HEK293 (cell line): Measurements from ENCODE around the gene OLR1.

Experiments
- CTCF ChIA-PET: fragments of 350-600 bp; formaldehyde crosslinking; extraction: SDS; loops from one replicate; lab custom pipeline; 2021; ENCODE audit warnings: antibody characterized with exemption; lab: Yijun Ruan, JAX
- POLR2A ChIA-PET: fragments of 300-600 bp; formaldehyde crosslinking; extraction: SDS; loops from one replicate; lab custom pipeline; 2020; ENCODE audit warnings: antibody characterized with exemption, inconsistent platforms; lab: Yijun Ruan, JAX
- H3K27ac ChIP-seq: fragments of 200-500 bp; sonication (Bioruptor generic); 2 replicates; pipeline ENCODE4 v1.5.1; 2014; ENCODE audit warnings: low read depth, low read length, control low read depth, inconsistent platforms; ENCODE audit errors: extremely low read depth
- H3K36me3 ChIP-seq, 2 experiments: fragments of 200-500 bp in 1 of 2; sonication (Bioruptor generic) in 1 of 2; 1 replicate in 1 of 2; 2 replicates in 1 of 2; pipeline ENCODE4 v1.5.1; 2014 to 2017; ENCODE audit warnings: inconsistent platforms in 2 of 2, low read length in 2 of 2; ENCODE audit not compliant: control insufficient read depth in 2 of 2, insufficient read depth in 1 of 2
- H3K4me1 ChIP-seq: fragments of 200-500 bp; sonication (Bioruptor generic); 2 replicates; pipeline ENCODE4 v1.5.1; 2014; ENCODE audit warnings: mild to moderate bottlenecking, low read length, inconsistent platforms; ENCODE audit not compliant: control insufficient read depth, insufficient read depth
- H3K4me3 ChIP-seq: 2 replicates; pipeline ENCODE4 v1.5.1; 2011; ENCODE audit warnings: low read depth, mild to moderate bottlenecking, control low read depth, low read length, moderate library complexity
- H3K9me3 ChIP-seq: fragments of 200-500 bp; sonication (Bioruptor generic); 2 replicates; pipeline ENCODE4 v1.5.1; 2014; ENCODE audit warnings: low read depth, low read length, inconsistent platforms; ENCODE audit not compliant: control insufficient read depth, insufficient read depth
- GLI2 ChIP-seq: fragments of 450-650 bp; formaldehyde crosslinking; IDR thresholded peaks from 2 replicates; pipeline ENCODE4; 2017; ENCODE audit warnings: missing biosample characterization, missing genetic modification characterization, low read depth, borderline replicate concordance
- GLIS2 ChIP-seq: fragments of 450-650 bp; formaldehyde crosslinking; IDR thresholded peaks from 2 replicates; pipeline ENCODE4 v1.5.1; 2016; ENCODE audit warnings: missing biosample characterization, missing genetic modification characterization
- KLF10 ChIP-seq: fragments of 450-650 bp; IDR thresholded peaks from 2 replicates; pipeline ENCODE4 v1.5.1; 2018; ENCODE audit warnings: missing biosample characterization, mild to moderate bottlenecking, missing genetic modification characterization
- KLF16 ChIP-seq: fragments of 450-650 bp; formaldehyde crosslinking; IDR thresholded peaks from 2 replicates; pipeline ENCODE4 v1.5.1; 2017; ENCODE audit warnings: missing biosample characterization, missing genetic modification characterization
- PRDM10 ChIP-seq: fragments of 450-650 bp; formaldehyde crosslinking; IDR thresholded peaks from 2 replicates; pipeline ENCODE4 v1.5.1; 2016; ENCODE audit warnings: missing biosample characterization, missing genetic modification characterization
- SP7 ChIP-seq: fragments of 450-650 bp; formaldehyde crosslinking; IDR thresholded peaks from 2 replicates; pipeline ENCODE4 v1.5.1; 2016; ENCODE audit warnings: missing biosample characterization, missing genetic modification characterization
- ZBTB17 ChIP-seq: fragments of 450-650 bp; formaldehyde crosslinking; IDR thresholded peaks from 2 replicates; pipeline ENCODE4 v1.5.1; 2016; ENCODE audit warnings: missing biosample characterization, missing genetic modification characterization
- ZBTB8A ChIP-seq: fragments of 450-650 bp; formaldehyde crosslinking; IDR thresholded peaks from 2 replicates; pipeline ENCODE4 v1.5.1; 2016; ENCODE audit warnings: missing biosample characterization, missing genetic modification characterization
- ZIC2 ChIP-seq: fragments of 450-650 bp; formaldehyde crosslinking; IDR thresholded peaks from 2 replicates; pipeline ENCODE4 v1.5.1; 2016; ENCODE audit warnings: missing biosample characterization, missing genetic modification characterization
- ZNF2 ChIP-seq: fragments of 450-650 bp; formaldehyde crosslinking; IDR thresholded peaks from 2 replicates; pipeline ENCODE4 v1.5.1; 2016; ENCODE audit warnings: missing biosample characterization, missing genetic modification characterization
- ZNF335 ChIP-seq: fragments of 450-650 bp; formaldehyde crosslinking; conservative IDR thresholded peaks from 2 replicates; pipeline ENCODE4 v1.5.1; 2016; ENCODE audit warnings: missing biosample characterization, missing genetic modification characterization
- ZNF423 ChIP-seq: fragments of 450-650 bp; formaldehyde crosslinking; IDR thresholded peaks from 2 replicates; pipeline ENCODE4 v1.5.1; 2016; ENCODE audit warnings: missing biosample characterization, missing genetic modification characterization
- ZNF530 ChIP-seq: fragments of 450-650 bp; formaldehyde crosslinking; IDR thresholded peaks from 2 replicates; pipeline ENCODE4 v1.5.1; 2016; ENCODE audit warnings: low read depth, missing biosample characterization, missing genetic modification characterization
- ZNF600 ChIP-seq: fragments of 450-650 bp; formaldehyde crosslinking; IDR thresholded peaks from 2 replicates; pipeline ENCODE4 v1.5.1; 2016; ENCODE audit warnings: missing biosample characterization, missing genetic modification characterization
- ZNF654 ChIP-seq: fragments of 450-650 bp; formaldehyde crosslinking; IDR thresholded peaks from 2 replicates; pipeline ENCODE4 v1.5.1; 2016; ENCODE audit warnings: low read depth, missing biosample characterization, missing genetic modification characterization
- ZNF660 ChIP-seq: fragments of 450-650 bp; IDR thresholded peaks from 2 replicates; pipeline ENCODE4 v1.5.1; 2018; ENCODE audit warnings: missing biosample characterization, mild to moderate bottlenecking, missing genetic modification characterization
- ZNF670 ChIP-seq: fragments of 450-650 bp; formaldehyde crosslinking; IDR thresholded peaks from 2 replicates; pipeline ENCODE4 v1.5.1; 2016; ENCODE audit warnings: missing biosample characterization, missing genetic modification characterization, low read depth
- ZNF692 ChIP-seq: fragments of 450-650 bp; formaldehyde crosslinking; IDR thresholded peaks from 2 replicates; pipeline ENCODE4 v1.5.1; 2016; ENCODE audit warnings: missing biosample characterization, missing genetic modification characterization
- ZNF777 ChIP-seq: fragments of 450-650 bp; formaldehyde crosslinking; IDR thresholded peaks from 2 replicates; pipeline ENCODE4 v1.5.1; 2017; ENCODE audit warnings: missing biosample characterization, missing genetic modification characterization, borderline replicate concordance
- ZNF837 ChIP-seq: fragments of 450-650 bp; formaldehyde crosslinking; IDR thresholded peaks from 2 replicates; pipeline ENCODE4 v1.5.1; 2016; ENCODE audit warnings: missing biosample characterization, missing genetic modification characterization
- ZSCAN30 ChIP-seq: fragments of 450-650 bp; IDR thresholded peaks from 2 replicates; pipeline ENCODE4 v1.5.1; 2018; ENCODE audit warnings: missing biosample characterization, mild to moderate bottlenecking, missing genetic modification characterization, moderate library complexity
- TF ChIP-seq, protein P1 (sequence below): fragments of 450-650 bp; formaldehyde crosslinking; conservative IDR thresholded peaks from 2 replicates; pipeline ENCODE4 v1.5.1; 2016; ENCODE audit warnings: low read depth, missing biosample characterization, missing genetic modification characterization
- TF ChIP-seq, protein P2 (sequence below): fragments of 450-650 bp; formaldehyde crosslinking; conservative IDR thresholded peaks from 2 replicates; pipeline ENCODE4 v1.5.1; 2016; ENCODE audit warnings: low read depth, missing biosample characterization, missing genetic modification characterization

The OLR1 gene

DNA sequence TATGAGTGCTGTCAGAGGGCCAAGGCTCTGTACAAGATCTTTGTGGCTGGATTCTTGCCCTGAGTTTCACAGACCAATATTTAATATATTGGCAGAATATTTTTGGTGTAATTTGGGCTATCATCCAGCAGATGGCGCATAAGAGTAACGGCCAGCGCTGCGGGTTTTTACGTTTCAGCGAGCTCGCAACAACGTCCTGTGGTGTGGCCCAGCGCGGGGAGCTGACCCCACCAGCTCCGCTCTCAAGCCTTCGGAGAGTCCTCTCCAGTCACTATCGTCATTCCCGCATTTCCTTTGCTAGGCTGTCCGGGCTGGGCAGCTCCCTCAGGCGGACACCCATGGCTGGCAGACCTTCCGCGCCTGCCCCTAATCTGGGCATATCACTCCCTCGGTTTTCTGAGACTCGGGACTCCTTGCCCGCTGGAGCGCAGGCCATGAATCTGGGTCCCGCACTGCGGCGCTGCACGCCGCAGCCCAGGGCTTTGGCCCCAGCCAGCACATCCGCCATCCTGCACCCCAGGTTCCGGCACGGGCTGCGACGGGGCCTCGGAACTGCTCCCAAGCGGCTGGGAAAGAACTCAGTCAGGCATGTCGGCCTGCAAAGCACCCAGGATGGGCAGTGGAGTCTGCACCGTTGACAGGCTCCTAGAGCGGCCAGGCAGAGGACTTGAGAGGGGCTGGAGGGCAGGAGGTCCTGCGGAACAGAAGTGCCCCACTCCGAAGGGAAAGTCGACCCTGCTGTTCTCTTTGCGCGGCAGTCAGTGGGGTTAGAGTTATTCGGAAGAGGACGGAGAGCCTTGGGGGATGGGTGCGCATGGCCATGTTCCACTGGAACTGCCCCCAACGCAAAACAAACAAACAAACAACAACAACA lies 18.4 kb downstream of the OLR1 start:
- Histone ChIP-seq H3K4me1 (no peaks in the 10 kb centered on the region), H3K4me3 (peak overlapping the region; percentile 39), H3K9me3 (no peaks in the 10 kb centered on the region), H3K27ac (peak overlapping the region; percentile 3; the same call in 1 of the 2 replicates), H3K36me3 (no peaks in the 10 kb centered on the region)
- ChIA-PET POLR2A (interaction anchor here (0.9 to 1.7 kb wide), 3 partner anchors 59 to 70 kb away, joined by 3 to 5 read pairs (median 4); partner anchors contain the start of gene GABARAPL1), CTCF (interaction anchor here (0.6 to 2.0 kb wide), 28 partner anchors 9 to 498 kb away, joined by 3 to 29 read pairs (median 4); partner anchors contain the start of genes GABARAPL1 and OLR1)
- TF ChIP-seq PRDM10 (tag by site-specific recombination) (peak; percentile 37; the same call in 1 of the 2 replicates), GLI2 (tag by site-specific recombination) (no peak), ZNF692 (0 out of 2 replicates have a peak, but pooled peaks have one; percentile 45), ZSCAN30 (tag by site-specific recombination) (0 out of 2 replicates have a peak, but pooled peaks have one; percentile 52), ZNF660 (tag by site-specific recombination) (0 out of 2 replicates have a peak, but pooled peaks have one; percentile 17), ZNF2 (tag by site-specific recombination) (peak; percentile 77), ZBTB8A (peak; percentile 33; the same call in 1 of the 2 replicates), ZBTB17 (tag by site-specific recombination) (peak; percentile 85), ZNF837 (tag by site-specific recombination) (no peak), ZNF600 (peak; percentile 84), ZNF530 (no peak), ZNF777 (tag by site-specific recombination) (peak; percentile 10; the same call in 1 of the 2 replicates), KLF16 (tag by site-specific recombination) (no peak), ZNF423 (no peak), ZNF670 (tag by site-specific recombination) (no peak), ZIC2 (tag by site-specific recombination) (peak; percentile 57), SP7 (no peak), KLF10 (tag by site-specific recombination) (no peak), ZNF335 (tag by site-specific recombination) (peak; percentile 67), ZNF654 (peak; percentile 70), GLIS2 (tag by site-specific recombination) (peak; percentile 71; the same call in 1 of the 2 replicates)
- TF ChIP-seq, protein P1, sequence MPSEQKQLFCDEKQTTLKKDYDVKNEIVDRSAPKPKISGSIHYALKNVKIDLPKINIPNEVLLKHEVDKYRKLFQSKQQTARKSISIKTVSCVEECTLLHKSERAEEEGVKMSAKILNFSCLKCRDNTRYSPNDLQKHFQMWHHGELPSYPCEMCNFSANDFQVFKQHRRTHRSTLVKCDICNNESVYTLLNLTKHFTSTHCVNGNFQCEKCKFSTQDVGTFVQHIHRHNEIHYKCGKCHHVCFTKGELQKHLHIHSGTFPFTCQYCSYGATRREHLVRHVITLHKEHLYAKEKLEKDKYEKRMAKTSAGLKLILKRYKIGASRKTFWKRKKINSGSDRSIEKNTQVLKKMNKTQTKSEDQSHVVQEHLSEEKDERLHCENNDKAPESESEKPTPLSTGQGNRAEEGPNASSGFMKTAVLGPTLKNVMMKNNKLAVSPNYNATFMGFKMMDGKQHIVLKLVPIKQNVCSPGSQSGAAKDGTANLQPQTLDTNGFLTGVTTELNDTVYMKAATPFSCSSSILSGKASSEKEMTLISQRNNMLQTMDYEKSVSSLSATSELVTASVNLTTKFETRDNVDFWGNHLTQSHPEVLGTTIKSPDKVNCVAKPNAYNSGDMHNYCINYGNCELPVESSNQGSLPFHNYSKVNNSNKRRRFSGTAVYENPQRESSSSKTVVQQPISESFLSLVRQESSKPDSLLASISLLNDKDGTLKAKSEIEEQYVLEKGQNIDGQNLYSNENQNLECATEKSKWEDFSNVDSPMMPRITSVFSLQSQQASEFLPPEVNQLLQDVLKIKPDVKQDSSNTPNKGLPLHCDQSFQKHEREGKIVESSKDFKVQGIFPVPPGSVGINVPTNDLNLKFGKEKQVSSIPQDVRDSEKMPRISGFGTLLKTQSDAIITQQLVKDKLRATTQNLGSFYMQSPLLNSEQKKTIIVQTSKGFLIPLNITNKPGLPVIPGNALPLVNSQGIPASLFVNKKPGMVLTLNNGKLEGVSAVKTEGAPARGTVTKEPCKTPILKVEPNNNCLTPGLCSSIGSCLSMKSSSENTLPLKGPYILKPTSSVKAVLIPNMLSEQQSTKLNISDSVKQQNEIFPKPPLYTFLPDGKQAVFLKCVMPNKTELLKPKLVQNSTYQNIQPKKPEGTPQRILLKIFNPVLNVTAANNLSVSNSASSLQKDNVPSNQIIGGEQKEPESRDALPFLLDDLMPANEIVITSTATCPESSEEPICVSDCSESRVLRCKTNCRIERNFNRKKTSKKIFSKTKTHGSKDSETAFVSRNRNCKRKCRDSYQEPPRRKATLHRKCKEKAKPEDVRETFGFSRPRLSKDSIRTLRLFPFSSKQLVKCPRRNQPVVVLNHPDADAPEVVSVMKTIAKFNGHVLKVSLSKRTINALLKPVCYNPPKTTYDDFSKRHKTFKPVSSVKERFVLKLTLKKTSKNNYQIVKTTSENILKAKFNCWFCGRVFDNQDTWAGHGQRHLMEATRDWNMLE (tag by site-specific recombination): 0 out of 2 replicates have a peak, but pooled peaks have one; percentile 25
- TF ChIP-seq, protein P2, sequence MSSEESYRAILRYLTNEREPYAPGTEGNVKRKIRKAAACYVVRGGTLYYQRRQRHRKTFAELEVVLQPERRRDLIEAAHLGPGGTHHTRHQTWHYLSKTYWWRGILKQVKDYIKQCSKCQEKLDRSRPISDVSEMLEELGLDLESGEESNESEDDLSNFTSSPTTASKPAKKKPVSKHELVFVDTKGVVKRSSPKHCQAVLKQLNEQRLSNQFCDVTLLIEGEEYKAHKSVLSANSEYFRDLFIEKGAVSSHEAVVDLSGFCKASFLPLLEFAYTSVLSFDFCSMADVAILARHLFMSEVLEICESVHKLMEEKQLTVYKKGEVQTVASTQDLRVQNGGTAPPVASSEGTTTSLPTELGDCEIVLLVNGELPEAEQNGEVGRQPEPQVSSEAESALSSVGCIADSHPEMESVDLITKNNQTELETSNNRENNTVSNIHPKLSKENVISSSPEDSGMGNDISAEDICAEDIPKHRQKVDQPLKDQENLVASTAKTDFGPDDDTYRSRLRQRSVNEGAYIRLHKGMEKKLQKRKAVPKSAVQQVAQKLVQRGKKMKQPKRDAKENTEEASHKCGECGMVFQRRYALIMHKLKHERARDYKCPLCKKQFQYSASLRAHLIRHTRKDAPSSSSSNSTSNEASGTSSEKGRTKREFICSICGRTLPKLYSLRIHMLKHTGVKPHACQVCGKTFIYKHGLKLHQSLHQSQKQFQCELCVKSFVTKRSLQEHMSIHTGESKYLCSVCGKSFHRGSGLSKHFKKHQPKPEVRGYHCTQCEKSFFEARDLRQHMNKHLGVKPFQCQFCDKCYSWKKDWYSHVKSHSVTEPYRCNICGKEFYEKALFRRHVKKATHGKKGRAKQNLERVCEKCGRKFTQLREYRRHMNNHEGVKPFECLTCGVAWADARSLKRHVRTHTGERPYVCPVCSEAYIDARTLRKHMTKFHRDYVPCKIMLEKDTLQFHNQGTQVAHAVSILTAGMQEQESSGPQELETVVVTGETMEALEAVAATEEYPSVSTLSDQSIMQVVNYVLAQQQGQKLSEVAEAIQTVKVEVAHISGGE: no peak
